GM18511 (cell line): ENCODE data around the gene MORC1.

ENCODE experiments used
- ATAC-seq: cut with Tn5 transposase; IDR thresholded peaks from one replicate; pipeline ENCODE4 v1.9.1; 2021; ENCODE audit warnings: mild to moderate bottlenecking, moderate library complexity; ENCODE audit not compliant: unreplicated experiment

MORC1 gene

GRCh38 chr3:108947855-108948254 lies 170.1 kb downstream of the MORC1 start:
- no peak for ATAC-seq

GRCh38 chr3:108946292-108947285 lies 171.3 kb downstream of the MORC1 start:
- no peak for ATAC-seq

- no peak for ATAC-seq
Measured at GRCh38 chr3:108940568-108941263, 177.2 kb downstream of the MORC1 start.

GRCh38 chr3:108940166-108940565 lies 177.8 kb downstream of the MORC1 start:
- ATAC-seq: no peak

GRCh38 chr3:108936924-108937689 lies 180.8 kb downstream of the MORC1 start:
- ATAC-seq: no peak

GRCh38 chr3:108931035-108931434 lies 186.9 kb downstream of the MORC1 start:
- no peak for ATAC-seq

DNA sequence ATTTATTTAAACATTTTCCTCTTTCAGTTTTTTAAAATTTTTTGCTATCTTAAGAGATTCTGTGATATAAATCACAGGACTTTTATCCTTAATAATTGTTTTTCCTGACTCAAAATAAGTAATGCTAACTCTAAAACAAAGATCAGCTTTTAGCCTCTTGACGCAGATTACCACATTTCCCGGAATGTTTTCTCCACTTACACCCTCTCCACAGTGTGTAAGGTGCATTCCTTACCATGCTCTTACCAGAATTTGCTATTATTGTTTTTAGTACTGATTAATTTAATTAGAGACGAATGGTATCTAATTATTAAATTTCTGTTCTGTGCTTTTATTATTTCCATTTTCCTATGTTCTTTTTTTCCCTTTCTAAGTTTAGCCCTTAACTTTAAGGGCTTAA lies 199.1 kb downstream of the MORC1 start:
- ATAC-seq: no peak

GRCh38 chr3:108914774-108915641 lies 202.9 kb downstream of the MORC1 start:
- peak; percentile 97 for ATAC-seq

DNA sequence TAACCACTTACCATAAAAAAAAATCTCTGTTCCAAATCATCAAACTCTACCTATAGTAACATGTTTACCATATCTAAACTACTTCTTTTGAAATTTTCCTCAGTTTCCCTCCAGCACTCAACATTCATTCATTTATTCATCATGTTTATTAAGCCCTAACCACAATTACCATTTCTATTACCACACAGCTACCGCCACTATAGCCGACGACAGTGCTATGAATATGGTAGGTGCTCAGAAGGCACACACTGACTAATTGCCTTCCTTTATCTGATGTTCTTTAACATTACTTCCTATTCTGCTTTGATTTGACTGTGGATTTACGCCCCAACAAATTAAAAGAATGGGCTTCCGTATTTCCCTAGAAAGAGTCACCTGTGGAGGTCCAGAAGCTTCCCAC lies 208.1 kb downstream of the MORC1 start:
- no peak for ATAC-seq
